Measurements from ENCODE around the gene MTMR4. TPM values are rescaled to one million over a fixed set of nuclear protein-coding genes. Genes with fewer than 3 reads are reported as not detected.

Gene MTMR4
- total and polyA plus RNA-seq, 10 donors: 12.7 to 61.9 (median 50.1) TPM

GRCh38 chr17:58508341-58509067, 5.9 kb downstream of the MTMR4 start:
- Histone ChIP-seq H3K9me3 (no peaks in the 10 kb centered on the region), H3K4me3 (no peak overlapping the region), H3K27me3 (replicated peaks in 1 of 7) (no peaks in the 10 kb centered on the region), H3K36me3 (peaks cover 0 to 98% (median 86%) of the 10 kb centered on the region in 6 donors), H3K4me1 (peaks cover 8 to 73% (median 33%) of the 10 kb centered on the region in 6 donors), H3K27ac (no peak overlapping the region)
- 88 to 96% (median 92%) methylated on average over 10 of the region's 10 CpGs for WGBS, 5 donors
- DNase-seq: no peak
- TF ChIP-seq CTCF (IDR thresholded peaks at IDR 0.05 in 8 of 11, conservative IDR thresholded peaks at IDR 0.05 in 3 of 11): no peak
- TF ChIP-seq POLR2A (IDR thresholded peaks at IDR 0.05): no peak
- TF ChIP-seq POLR2AphosphoS5 (IDR thresholded peaks at IDR 0.05): no peak
- intact Hi-C loops (cut with DNase I; ENCODE audit: low total_unique reads): no loop called here

- Histone ChIP-seq H3K36me3 (peaks cover 0 to 100% (median 95%) of the 10 kb centered on the region in 6 donors), H3K27ac (peak overlapping the region in 6 of 8 donors; percentile 53 to 90 (median 80)), H3K9me3 (no peaks in the 10 kb centered on the region), H3K27me3 (replicated peaks in 1 of 7) (no peaks in the 10 kb centered on the region), H3K4me3 (no peak overlapping the region), H3K4me1 (peaks cover 0 to 61% (median 20%) of the 10 kb centered on the region in 6 donors)
- intact Hi-C loops (cut with DNase I; ENCODE audit: low total_unique reads): no loop called here
- WGBS, 5 donors: 64 to 92% (median 81%) methylated on average over 12 to 13 of the region's 13 CpGs
- peak; percentile 83 for DNase-seq
- TF ChIP-seq POLR2AphosphoS5 (IDR thresholded peaks at IDR 0.05) (peak in 2 of 3 donors; percentile 14 to 65), POLR2A (IDR thresholded peaks at IDR 0.05) (no peak), CTCF (IDR thresholded peaks at IDR 0.05 in 8 of 11, conservative IDR thresholded peaks at IDR 0.05 in 3 of 11) (no peak)
Measured at GRCh38 chr17:58507123-58507634, 7.3 kb downstream of the MTMR4 start.

GRCh38 chr17:58506354-58507080, 7.9 kb downstream of the MTMR4 start:
- H3K27ac ChIP-seq: peak overlapping the region in 6 of 8 donors; percentile 29 to 90 (median 80)
- H3K4me3 ChIP-seq: no peak overlapping the region
- TF ChIP-seq POLR2A (IDR thresholded peaks at IDR 0.05) (no peak), CTCF (IDR thresholded peaks at IDR 0.05 in 8 of 11, conservative IDR thresholded peaks at IDR 0.05 in 3 of 11) (no peak), POLR2AphosphoS5 (IDR thresholded peaks at IDR 0.05) (no peak)
- no peaks in the 10 kb centered on the region for H3K27me3 ChIP-seq (replicated peaks in 1 of 7)
- intact Hi-C loops (cut with DNase I; ENCODE audit: low total_unique reads): no loop called here
- DNase-seq: no peak
- no peaks in the 10 kb centered on the region for H3K9me3 ChIP-seq
- peaks cover 0 to 54% (median 20%) of the 10 kb centered on the region in 6 donors for H3K4me1 ChIP-seq
- WGBS, 5 donors: 89 to 99% (median 94%) methylated on average over 7 of the region's 7 CpGs
- peaks cover 0 to 100% (median 96%) of the 10 kb centered on the region in 6 donors for H3K36me3 ChIP-seq

Measured in spleen (tissue), 11 donors.